Thoracic aorta (tissue), 2 donors: ENCODE data around the gene KANSL2. TPM values are rescaled to one million over a fixed set of nuclear protein-coding genes. Genes with fewer than 3 reads are reported as not detected.
"Not testable (repeated sequence)": the region's sequence is repeated elsewhere in the genome, so short reads cannot be mapped to it uniquely, and the experiment has no call there.

Experiments used
- ATAC-seq: fragments of 150-250 bp; one replicate; pipeline ENCODE4 v1.8.0; 2017; ENCODE audit warnings: low read depth; ENCODE audit not compliant: insufficient number of reproducible peaks, low FRiP score
- DNase-seq: peaks from one replicate; pipeline ENCODE4 v3.0.0-alpha.2; 2020; ENCODE audit warnings: low spot score
- H3K27ac ChIP-seq, 2 donors: fragments of 200-600 bp; sonication (generic); 1 replicate in 1 of 2; 2 replicates in 1 of 2; pipeline ENCODE4 v1.5.1; 2016; ENCODE audit warnings: mild to moderate bottlenecking in 2 of 2, moderate library complexity in 2 of 2
- H3K27me3 ChIP-seq: fragments of 200-600 bp; sonication (generic); replicated peaks from 2 replicates; pipeline ENCODE4 v1.6.0; 2016; ENCODE audit warnings: mild to moderate bottlenecking; ENCODE audit not compliant: insufficient read depth
- H3K36me3 ChIP-seq: fragments of 200-600 bp; sonication (generic); one replicate; pipeline ENCODE4 v1.5.1; 2016
- H3K4me1 ChIP-seq, 2 donors: fragments of 200-600 bp; sonication (generic); 1 replicate in 1 of 2; 2 replicates in 1 of 2; pipeline versions ENCODE4 v1.5.1 to v1.6.0; 2016; ENCODE audit warnings: low read depth in 2 of 2, mild to moderate bottlenecking in 1 of 2; ENCODE audit not compliant: control insufficient read depth in 1 of 2
- H3K4me3 ChIP-seq: fragments of 200-600 bp; sonication (generic); 2 replicates; pipeline ENCODE4 v1.5.1; 2016; ENCODE audit warnings: mild to moderate bottlenecking
- H3K9me3 ChIP-seq: fragments of 200-600 bp; sonication (generic); 2 replicates; pipeline ENCODE4 v1.5.1; 2016
- CTCF ChIP-seq: fragments of 200-600 bp; sonication (generic); IDR thresholded peaks from one replicate; pipeline ENCODE4 v1.5.1; 2019; ENCODE audit warnings: antibody characterized with exemption
- total RNA-seq, 2 donors: library from RNA; depleted of rRNA; stranded (reverse); fragments of >200 nt; gene quantifications; one replicate each; pipeline versions ENCODE4 v1.1.0 to v1.2.3, GENCODE V29; 2016

Gene KANSL2
- total RNA-seq, 2 donors from 2014 or later, result 31.3 to 36.0 TPM

- Histone ChIP-seq H3K4me3 (no peak overlapping the region), H3K9me3 (no peaks in the 10 kb centered on the region), H3K27me3 (no peaks in the 10 kb centered on the region), H3K27ac (no peak overlapping the region), H3K36me3 (peaks cover 52% of the 10 kb centered on the region), H3K4me1 (peaks cover 2 to 16% of the 10 kb centered on the region in 2 donors)
- DNase-seq, result no peak
- no peak for ATAC-seq
- TF ChIP-seq CTCF, result no peak
Observed at GRCh38 chr12:48671231-48671856, 10.7 kb downstream of the KANSL2 start.

- peaks cover 61% of the 10 kb centered on the region for H3K36me3 ChIP-seq
- no peak for TF ChIP-seq CTCF
- no peak for ATAC-seq
Observed at GRCh38 chr12:48668996-48669395, 13.0 kb downstream of the KANSL2 start.

GRCh38 chr12:48659863-48660262, 22.2 kb downstream of the KANSL2 start:
- H3K36me3 ChIP-seq, result peaks cover 53% of the 10 kb centered on the region
- H3K9me3 ChIP-seq, result no peaks in the 10 kb centered on the region
- no peak overlapping the region for H3K27ac ChIP-seq
- H3K4me3 ChIP-seq, result no peak overlapping the region
- DNase-seq (no peak), ATAC-seq (no peak)
- H3K4me1 ChIP-seq, result no peaks in the 10 kb centered on the region
- H3K27me3 ChIP-seq, result no peaks in the 10 kb centered on the region
- no peak for TF ChIP-seq CTCF

More at GRCh38 chr12:48668996-48669395, 13.0 kb downstream of the KANSL2 start:
- Histone ChIP-seq H3K4me3 (no peak overlapping the region), H3K27me3 (no peaks in the 10 kb centered on the region), H3K4me1 (peaks cover 0 to 10% of the 10 kb centered on the region in 2 donors), H3K27ac (no peak overlapping the region), H3K9me3 (no peaks in the 10 kb centered on the region)
- no peak for DNase-seq

GRCh38 chr12:48651681-48652080, 30.4 kb downstream of the KANSL2 start:
- ATAC-seq, result no peak
- no peak for DNase-seq
- Histone ChIP-seq H3K4me3 (no peak overlapping the region), H3K36me3 (peaks cover 37% of the 10 kb centered on the region), H3K27me3 (no peaks in the 10 kb centered on the region), H3K27ac (no peak overlapping the region), H3K9me3 (no peaks in the 10 kb centered on the region), H3K4me1 (no peaks in the 10 kb centered on the region)
- TF ChIP-seq CTCF, result no peak

GRCh38 chr12:48645354-48645753, 36.7 kb downstream of the KANSL2 start:
- DNase-seq, H3K9me3 ChIP-seq, ATAC-seq, H3K4me1 ChIP-seq, H3K27ac ChIP-seq, H3K36me3 ChIP-seq, H3K4me3 ChIP-seq, H3K27me3 ChIP-seq: not testable (repeated sequence)

- no peaks in the 10 kb centered on the region for H3K27me3 ChIP-seq
- no peak for ATAC-seq
Observed at GRCh38 chr12:48643011-48643410, 39.0 kb downstream of the KANSL2 start.

GRCh38 chr12:48641752-48642555, 40.1 kb downstream of the KANSL2 start:
- H3K27me3 ChIP-seq, H3K4me3 ChIP-seq, DNase-seq, H3K9me3 ChIP-seq, H3K4me1 ChIP-seq, H3K36me3 ChIP-seq, ATAC-seq, H3K27ac ChIP-seq: not testable (repeated sequence)

More at GRCh38 chr12:48643011-48643410, 39.0 kb downstream of the KANSL2 start:
- Histone ChIP-seq H3K4me3 (no peak overlapping the region), H3K9me3 (no peaks in the 10 kb centered on the region), H3K27ac (no peak overlapping the region), H3K36me3 (no peaks in the 10 kb centered on the region), H3K4me1 (no peaks in the 10 kb centered on the region)
- no peak for DNase-seq
- TF ChIP-seq CTCF, result no peak
